ENCODE results near the gene RIPOR3. TPM values are rescaled to one million over a fixed set of nuclear protein-coding genes. Genes with fewer than 3 reads are reported as not detected.

Gene RIPOR3
- total RNA-seq, 1 donor from 2014 or later: 0.53 TPM

DNA sequence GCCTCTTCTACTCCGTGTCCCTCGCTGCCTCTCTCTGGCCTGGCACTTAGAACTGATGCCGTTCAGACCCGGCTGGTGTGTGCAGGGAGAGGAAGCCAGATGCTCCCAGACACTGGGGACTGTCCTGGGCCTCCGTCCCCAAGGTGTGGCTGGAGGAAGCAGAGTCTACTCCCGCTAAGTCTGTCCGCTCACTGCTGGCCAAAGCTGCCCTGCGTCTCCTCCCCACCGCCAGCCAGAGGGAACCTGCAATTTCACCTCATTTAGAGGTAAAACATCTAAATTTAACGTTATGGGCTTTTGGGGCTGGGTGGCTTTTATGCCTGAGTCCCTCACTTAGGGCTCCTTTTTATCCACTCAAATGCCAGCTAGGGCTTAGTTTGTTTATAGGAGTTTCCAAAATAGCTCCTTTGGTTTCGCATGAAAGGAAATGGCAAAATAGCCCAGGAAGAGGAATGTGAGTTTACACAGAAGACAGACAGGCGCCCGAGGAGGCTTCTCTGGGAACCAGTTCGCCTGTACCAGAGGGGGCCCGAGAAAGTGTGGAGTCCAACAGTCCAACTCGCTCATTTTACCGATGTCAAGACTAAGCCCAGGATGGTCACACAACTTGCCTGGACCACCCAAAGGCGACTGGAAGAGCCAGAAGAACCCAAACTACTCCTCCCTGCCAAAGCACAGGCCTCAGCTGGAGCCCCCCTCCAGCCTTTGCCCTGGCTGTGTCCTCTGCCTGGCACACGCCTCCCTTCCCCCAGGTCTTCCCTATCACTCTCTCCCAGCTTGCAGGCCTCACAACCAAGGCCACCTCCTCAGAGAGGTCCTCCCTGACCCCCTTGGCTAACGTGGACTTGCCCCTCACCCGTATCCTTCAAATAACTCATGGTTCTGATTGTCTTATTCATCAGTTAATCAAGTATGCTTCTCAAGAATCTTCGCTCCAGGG, 54.5 kb downstream of the RIPOR3 start:
- no peak for FAIRE-seq
- Histone ChIP-seq H3K36me3 (ENCODE audit: control insufficient read depth, insufficient read depth, low read length) (no peaks in the 10 kb centered on the region), H3K27me3 (ENCODE audit: control insufficient read depth, insufficient read depth, low read length) (peaks cover 2% of the 10 kb centered on the region), H3K4me3 (ENCODE audit: low read depth, low read length) (no peak overlapping the region)
- no peak for DNase-seq (ENCODE audit: low read depth)
- TF ChIP-seq, protein P1, sequence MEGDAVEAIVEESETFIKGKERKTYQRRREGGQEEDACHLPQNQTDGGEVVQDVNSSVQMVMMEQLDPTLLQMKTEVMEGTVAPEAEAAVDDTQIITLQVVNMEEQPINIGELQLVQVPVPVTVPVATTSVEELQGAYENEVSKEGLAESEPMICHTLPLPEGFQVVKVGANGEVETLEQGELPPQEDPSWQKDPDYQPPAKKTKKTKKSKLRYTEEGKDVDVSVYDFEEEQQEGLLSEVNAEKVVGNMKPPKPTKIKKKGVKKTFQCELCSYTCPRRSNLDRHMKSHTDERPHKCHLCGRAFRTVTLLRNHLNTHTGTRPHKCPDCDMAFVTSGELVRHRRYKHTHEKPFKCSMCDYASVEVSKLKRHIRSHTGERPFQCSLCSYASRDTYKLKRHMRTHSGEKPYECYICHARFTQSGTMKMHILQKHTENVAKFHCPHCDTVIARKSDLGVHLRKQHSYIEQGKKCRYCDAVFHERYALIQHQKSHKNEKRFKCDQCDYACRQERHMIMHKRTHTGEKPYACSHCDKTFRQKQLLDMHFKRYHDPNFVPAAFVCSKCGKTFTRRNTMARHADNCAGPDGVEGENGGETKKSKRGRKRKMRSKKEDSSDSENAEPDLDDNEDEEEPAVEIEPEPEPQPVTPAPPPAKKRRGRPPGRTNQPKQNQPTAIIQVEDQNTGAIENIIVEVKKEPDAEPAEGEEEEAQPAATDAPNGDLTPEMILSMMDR (IDR thresholded peaks at IDR 0.05; ENCODE audit: insufficient read depth, low read length, severe bottlenecking): no peak

GRCh38 chr20:50635676-50636600, 55.4 kb downstream of the RIPOR3 start:
- TF ChIP-seq, protein P1 (IDR thresholded peaks at IDR 0.05; ENCODE audit: insufficient read depth, low read length, severe bottlenecking): peak; percentile 99
- no peak overlapping the region for H3K4me3 ChIP-seq (ENCODE audit: low read depth, low read length)
- H3K36me3 ChIP-seq (ENCODE audit: control insufficient read depth, insufficient read depth, low read length): no peaks in the 10 kb centered on the region
- DNase-seq (ENCODE audit: low read depth) (peak; percentile 31), FAIRE-seq (no peak)
- peaks cover 2% of the 10 kb centered on the region for H3K27me3 ChIP-seq (ENCODE audit: control insufficient read depth, insufficient read depth, low read length)

- DNase-seq (ENCODE audit: low read depth) (no peak), FAIRE-seq (no peak)
These were observed 56.3 kb downstream of the RIPOR3 start for GRCh38 chr20:50635014-50635557.

DNA sequence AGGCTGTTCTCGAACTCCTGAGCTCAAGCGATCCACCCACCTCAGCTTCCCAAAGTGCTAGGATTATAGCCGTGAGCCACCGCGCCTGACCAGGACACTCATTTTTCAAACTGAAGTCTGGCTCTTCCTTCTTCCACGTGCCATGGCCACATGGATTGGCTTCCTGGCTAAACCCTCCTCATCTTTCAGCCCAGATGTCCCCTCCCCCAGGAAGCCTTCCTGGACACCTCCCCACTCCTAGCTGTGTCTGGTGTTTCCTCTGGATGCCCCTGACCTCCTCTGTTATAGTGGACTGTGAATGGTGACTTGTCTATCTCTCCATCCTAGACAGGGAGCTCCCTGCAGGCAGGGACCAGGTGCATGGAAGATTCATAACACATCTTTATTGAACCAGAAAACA, 57.2 kb downstream of the RIPOR3 start:
- H3K36me3 ChIP-seq (ENCODE audit: control insufficient read depth, insufficient read depth, low read length): no peaks in the 10 kb centered on the region
- no peak overlapping the region for H3K4me3 ChIP-seq (ENCODE audit: low read depth, low read length)
- FAIRE-seq: no peak
- H3K27me3 ChIP-seq (ENCODE audit: control insufficient read depth, insufficient read depth, low read length): peaks cover 2% of the 10 kb centered on the region
- DNase-seq (ENCODE audit: low read depth): no peak
- TF ChIP-seq, protein P1 (IDR thresholded peaks at IDR 0.05; ENCODE audit: insufficient read depth, low read length, severe bottlenecking): no peak

More at GRCh38 chr20:50635014-50635557, 56.3 kb downstream of the RIPOR3 start:
- no peak overlapping the region for H3K4me3 ChIP-seq (ENCODE audit: low read depth, low read length)
- TF ChIP-seq, protein P1 (IDR thresholded peaks at IDR 0.05; ENCODE audit: insufficient read depth, low read length, severe bottlenecking): no peak
- no peaks in the 10 kb centered on the region for H3K36me3 ChIP-seq (ENCODE audit: control insufficient read depth, insufficient read depth, low read length)
- peaks cover 2% of the 10 kb centered on the region for H3K27me3 ChIP-seq (ENCODE audit: control insufficient read depth, insufficient read depth, low read length)

DNA sequence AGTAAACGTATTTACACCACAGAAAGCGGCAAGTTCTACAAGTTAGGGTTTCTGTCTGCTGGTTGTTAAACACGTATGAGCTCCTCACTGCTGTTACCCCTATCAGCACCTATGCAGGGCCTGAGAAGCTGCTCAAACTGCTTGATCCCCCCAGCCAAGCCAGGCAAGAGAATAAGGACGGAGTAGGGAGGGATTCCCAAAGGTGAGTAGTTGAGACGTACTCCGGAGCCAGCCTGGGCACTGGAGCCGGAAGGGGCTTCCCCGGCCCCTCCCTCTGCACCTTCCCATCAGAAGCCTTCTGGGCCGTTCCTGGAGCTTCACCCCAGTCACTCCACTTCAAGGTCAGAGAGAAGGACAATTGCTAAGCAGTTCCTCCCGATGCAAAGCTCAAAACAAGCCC, 58.0 kb downstream of the RIPOR3 start:
- TF ChIP-seq, protein P1 (IDR thresholded peaks at IDR 0.05; ENCODE audit: insufficient read depth, low read length, severe bottlenecking): no peak
- DNase-seq (ENCODE audit: low read depth): no peak
- peaks cover 2% of the 10 kb centered on the region for H3K27me3 ChIP-seq (ENCODE audit: control insufficient read depth, insufficient read depth, low read length)
- no peak for FAIRE-seq
- H3K36me3 ChIP-seq (ENCODE audit: control insufficient read depth, insufficient read depth, low read length): no peaks in the 10 kb centered on the region
- H3K4me3 ChIP-seq (ENCODE audit: low read depth, low read length): no peak overlapping the region
